Keratinocyte (primary cell): ENCODE data around the gene PHLDA3. TPM values are rescaled to one million over a fixed set of nuclear protein-coding genes. Genes with fewer than 3 reads are reported as not detected.

Experiments used
- DNase-seq: peaks from one replicate; pipeline ENCODE4 v3.0.0-alpha.2; 2011; ENCODE audit warnings: low read depth, missing footprints, low spot score
- FAIRE-seq: peaks from 2 replicates; lab custom pipeline; 2011; peaks lifted over from hg19 to GRCh38; lab: Jason Lieb, UNC
- H2AFZ ChIP-seq: 2 replicates; pipeline ENCODE4 v1.6.0; 2012; ENCODE audit warnings: low read length, control low read depth, inconsistent platforms; ENCODE audit not compliant: control insufficient read depth
- H3K27ac ChIP-seq: 2 replicates; pipeline ENCODE4 v1.5.1; 2011; ENCODE audit warnings: low read length; ENCODE audit not compliant: control insufficient read depth, insufficient read depth
- H3K27me3 ChIP-seq: 3 replicates; pipeline ENCODE4 v1.6.0; 2011; ENCODE audit warnings: low read length; ENCODE audit not compliant: control insufficient read depth, insufficient read depth; ENCODE audit errors: extremely low read depth
- H3K36me3 ChIP-seq, 2 experiments: 2 replicates in 1 of 2; 3 replicates in 1 of 2; pipeline ENCODE4 v1.5.1; 2011; ENCODE audit warnings: low read length in 2 of 2, mild to moderate bottlenecking in 1 of 2; ENCODE audit not compliant: control insufficient read depth in 2 of 2, insufficient read depth in 2 of 2; ENCODE audit errors: extremely low read depth in 1 of 2
- H3K4me1 ChIP-seq: 3 replicates; pipeline ENCODE4 v1.5.1; 2011; ENCODE audit warnings: low read length; ENCODE audit not compliant: control insufficient read depth, insufficient read depth; ENCODE audit errors: extremely low read depth
- H3K4me2 ChIP-seq: 3 replicates; pipeline ENCODE4 v1.6.0; 2011; ENCODE audit warnings: low read depth, low read length; ENCODE audit not compliant: control insufficient read depth, insufficient read depth; ENCODE audit errors: extremely low read depth
- H3K4me3 ChIP-seq, 3 experiments: fragments of 200-600 bp in 1 of 3; sonication (generic) in 1 of 3; 2 replicates in 2 of 3; 3 replicates in 1 of 3; pipeline ENCODE4 v1.5.1; 2011 to 2016; ENCODE audit warnings: low read length in 3 of 3, mild to moderate bottlenecking in 3 of 3, control low read depth in 2 of 3, inconsistent platforms in 1 of 3, low read depth in 1 of 3, mixed read lengths in 1 of 3, mixed run types in 1 of 3, moderate library complexity in 1 of 3; ENCODE audit not compliant: control insufficient read depth in 2 of 3, insufficient read depth in 2 of 3; ENCODE audit errors: extremely low read depth in 1 of 3
- H3K79me2 ChIP-seq: 2 replicates; pipeline ENCODE4 v1.6.0; 2012; ENCODE audit warnings: low read length; ENCODE audit not compliant: control insufficient read depth, insufficient read depth
- H3K9ac ChIP-seq: 3 replicates; pipeline ENCODE4 v1.6.0; 2011; ENCODE audit warnings: low read length; ENCODE audit not compliant: control insufficient read depth, insufficient read depth; ENCODE audit errors: extremely low read depth
- H3K9me1 ChIP-seq: 3 replicates; pipeline ENCODE4 v1.6.0; 2011; ENCODE audit warnings: low read length; ENCODE audit not compliant: control insufficient read depth, insufficient read depth; ENCODE audit errors: extremely low read depth
- H3K9me3 ChIP-seq: 2 replicates; pipeline ENCODE4 v1.5.1; 2012; ENCODE audit warnings: low read depth, low read length; ENCODE audit not compliant: control insufficient read depth
- H4K20me1 ChIP-seq: 3 replicates; pipeline ENCODE4 v1.6.0; 2011; ENCODE audit warnings: low read length; ENCODE audit not compliant: control insufficient read depth, insufficient read depth; ENCODE audit errors: extremely low read depth
- CTCF ChIP-seq, 3 experiments: IDR thresholded peaks in 1 of 3; conservative IDR thresholded peaks in 1 of 3; optimal IDR thresholded peaks in 1 of 3; 2 replicates in 2 of 3; 3 replicates in 1 of 3; pipeline versions ENCODE3 to v1.5.1; 2011; ENCODE audit warnings: low read length in 3 of 3, mild to moderate bottlenecking in 3 of 3, moderate library complexity in 2 of 3, control low read depth in 1 of 3, inconsistent platforms in 1 of 3; ENCODE audit not compliant: insufficient read depth in 2 of 3; ENCODE audit errors: extremely low read depth in 1 of 3
- EZH2 ChIP-seq: IDR thresholded peaks from one replicate; pipeline ENCODE4 v1.6.1; 2012; ENCODE audit warnings: inconsistent platforms, mild to moderate bottlenecking, low read length, moderate library complexity
- dilution Hi-C: fragments of 300-500 bp; cut with MboI; formaldehyde crosslinking; loops from one replicate; pipeline ENCODE4 v1.7.0; 2020; ENCODE audit warnings: low sequenced_read_pairs; ENCODE audit not compliant: extremely low pct_ligation_motif_present
- polyA plus RNA-seq, 5 experiments: library from polyadenylated mRNA; depleted of rRNA in 3 of 5; stranded (reverse) in 3 of 5; stranded (forward) in 1 of 5; unstranded in 1 of 5; fragments of >200 nt; gene quantifications; 1 replicate in 1 of 5; 2 replicates in 3 of 5; 3 replicates in 1 of 5; pipeline versions ENCODE4 v1.2.1 to v1.2.3, GENCODE V29; 2011 to 2012; ENCODE audit warnings: missing spikeins in 2 of 5, low read depth in 1 of 5, low replicate concordance in 1 of 5

Gene PHLDA3
- polyA plus RNA-seq, 1 donor (not counting 4 experiments of a cell fraction or from before 2014, with no cell fraction given), result 48.2 TPM

DNA sequence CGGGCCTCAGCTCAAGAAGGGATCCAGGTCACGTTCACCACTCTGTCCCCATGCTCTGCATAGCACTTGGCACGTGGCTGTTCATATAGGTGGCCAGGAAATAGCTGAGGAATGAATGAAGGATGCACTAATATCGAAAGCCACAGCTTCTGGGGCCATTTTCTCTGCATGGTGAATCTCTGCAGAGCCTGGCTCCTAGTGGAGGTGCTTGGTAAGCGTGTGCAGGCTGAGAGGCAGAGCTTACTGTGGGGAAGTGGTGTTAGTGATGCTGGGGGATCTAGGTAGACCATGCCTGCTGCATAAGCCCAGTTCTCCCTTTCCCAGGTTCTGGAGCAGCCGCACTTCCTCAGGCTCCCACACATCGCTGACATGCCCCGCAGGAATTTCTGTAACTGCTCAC, 29.6 kb upstream of the PHLDA3 start:
- Histone ChIP-seq H3K27me3 (no peaks in the 10 kb centered on the region), H3K9ac (no peak overlapping the region), H3K36me3 (peaks cover 16 to 55% of the 10 kb centered on the region in 2 experiments), H3K9me3 (no peaks in the 10 kb centered on the region), H3K4me1 (peaks cover 32% of the 10 kb centered on the region), H3K79me2 (peaks cover 65% of the 10 kb centered on the region), H3K4me3 (no peak overlapping the region), H4K20me1 (peaks cover 16% of the 10 kb centered on the region), H3K9me1 (peaks cover 3% of the 10 kb centered on the region), H2AFZ (no peak overlapping the region), H3K27ac (no peak overlapping the region), H3K4me2 (no peak overlapping the region)
- dilution Hi-C loops, result no loop called here
- FAIRE-seq, result no peak
- TF ChIP-seq CTCF (optimal IDR thresholded peaks at IDR 0.05 in 1 of 3, IDR thresholded peaks at IDR 0.05 in 1 of 3, conservative IDR thresholded peaks at IDR 0.05 in 1 of 3; ENCODE audit: extremely low read depth in 1 of 3, insufficient read depth in 2 of 3, low read length in 3 of 3) (no peak), EZH2 (no peak)
- no peak for DNase-seq

GRCh38 chr1:201497935-201498509, 29.0 kb upstream of the PHLDA3 start:
- TF ChIP-seq CTCF (optimal IDR thresholded peaks at IDR 0.05 in 1 of 3, IDR thresholded peaks at IDR 0.05 in 1 of 3, conservative IDR thresholded peaks at IDR 0.05 in 1 of 3; ENCODE audit: extremely low read depth in 1 of 3, insufficient read depth in 2 of 3, low read length in 3 of 3) (no peak), EZH2 (no peak)
- no peak overlapping the region for H3K4me2 ChIP-seq
- peaks cover 61% of the 10 kb centered on the region for H3K79me2 ChIP-seq
- dilution Hi-C loops, result no loop called here
- H3K4me3 ChIP-seq, result no peak overlapping the region
- H3K36me3 ChIP-seq, result peaks cover 17 to 58% of the 10 kb centered on the region in 2 experiments
- H3K9me3 ChIP-seq, result no peaks in the 10 kb centered on the region
- DNase-seq (no peak), FAIRE-seq (no peak)
- peaks cover 26% of the 10 kb centered on the region for H3K4me1 ChIP-seq
- peaks cover 16% of the 10 kb centered on the region for H4K20me1 ChIP-seq
- H3K9ac ChIP-seq, result no peak overlapping the region
- H3K27me3 ChIP-seq, result no peaks in the 10 kb centered on the region
- H3K27ac ChIP-seq, result no peak overlapping the region
- H3K9me1 ChIP-seq, result peaks cover 3% of the 10 kb centered on the region
- H2AFZ ChIP-seq, result no peak overlapping the region
